HG03103 (cell line): ENCODE measurements around the gene NR3C2.

Experiments
- ATAC-seq: cut with Tn5 transposase; IDR thresholded peaks from one replicate; pipeline ENCODE4 v1.9.1; 2021; ENCODE audit warnings: low read depth; ENCODE audit not compliant: unreplicated experiment

The NR3C2 gene

DNA sequence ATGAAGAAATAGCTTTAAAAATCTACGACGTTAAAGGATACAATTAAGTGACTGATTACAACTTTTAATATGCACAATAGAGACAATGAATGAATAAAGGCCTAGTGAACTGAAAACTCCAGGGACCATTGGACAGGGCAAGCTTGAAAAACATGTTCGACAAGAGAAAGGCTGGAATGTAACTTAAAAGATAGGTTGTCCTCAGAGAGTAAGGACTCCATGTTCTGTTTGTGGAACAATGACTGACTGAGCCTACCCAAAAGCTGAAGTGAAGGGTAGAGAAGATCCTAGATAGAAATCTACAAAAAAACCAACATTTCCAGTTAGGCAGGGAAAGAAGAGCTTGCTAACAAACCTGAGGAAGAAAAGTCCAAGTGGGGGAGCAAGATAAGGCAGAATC is 173.4 kb downstream of the NR3C2 start:
- no peak for ATAC-seq

DNA sequence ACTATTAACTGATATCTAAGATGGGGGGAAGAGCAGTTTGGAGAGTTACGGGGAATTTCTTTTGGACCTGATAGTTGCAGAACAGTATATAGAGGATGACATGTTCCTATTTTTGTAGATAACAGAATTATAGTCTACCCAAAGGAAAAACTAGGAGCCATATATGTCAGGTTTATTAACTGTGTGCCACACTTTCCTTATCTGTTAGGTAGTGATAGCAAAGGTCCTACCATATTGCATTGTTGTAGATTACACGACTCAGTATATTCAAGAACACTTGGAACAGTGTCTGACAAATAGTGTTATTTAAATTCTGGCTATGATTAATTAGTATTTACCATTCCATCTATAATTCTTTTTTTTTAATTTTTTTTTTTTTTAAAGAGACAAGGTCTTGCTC is 175.3 kb downstream of the NR3C2 start:
- ATAC-seq = no peak

DNA sequence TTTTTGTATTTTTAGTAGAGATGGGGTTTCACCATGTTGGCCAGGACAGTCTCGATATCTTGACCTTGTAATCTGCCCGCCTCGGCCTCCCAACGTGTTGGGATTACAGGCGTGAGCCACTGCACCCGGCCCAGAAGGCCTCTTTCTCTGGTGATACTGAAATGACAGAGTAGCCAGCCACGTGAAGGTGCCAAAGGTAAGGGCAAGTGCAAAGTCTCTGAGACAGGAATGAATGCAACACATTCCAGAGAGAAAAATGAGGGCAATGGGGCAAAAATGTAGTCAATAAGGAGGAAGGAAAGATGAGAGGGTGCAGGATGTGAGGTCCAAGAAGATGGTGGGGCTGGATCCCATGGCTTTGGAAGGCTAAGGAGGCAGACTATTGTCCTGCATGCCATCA is 176.0 kb downstream of the NR3C2 start:
- ATAC-seq = no peak

DNA sequence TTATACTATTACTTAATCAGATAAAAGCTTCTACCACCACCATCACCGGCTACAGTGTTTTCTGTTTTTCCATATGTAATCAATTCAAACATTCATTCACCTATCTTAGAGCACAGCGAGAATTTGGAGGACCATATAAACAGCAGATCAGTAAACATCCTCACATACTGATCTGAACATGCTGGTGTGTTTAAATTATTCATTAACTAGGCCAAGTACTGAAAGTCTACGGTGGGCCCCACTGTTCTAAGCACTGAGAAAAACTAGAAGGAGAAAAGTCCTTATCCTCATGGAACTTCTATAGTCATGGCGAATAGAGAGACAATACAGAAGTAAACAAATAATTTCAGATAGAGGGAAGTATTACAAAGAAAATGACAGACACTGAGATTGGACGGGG is 176.6 kb downstream of the NR3C2 start:
- no peak for ATAC-seq

GRCh38 chr4:148263802-148264201 is 178.4 kb downstream of the NR3C2 start:
- ATAC-seq = no peak

GRCh38 chr4:148263127-148263526 is 179.1 kb downstream of the NR3C2 start:
- ATAC-seq = no peak

GRCh38 chr4:148261848-148262247 is 180.4 kb downstream of the NR3C2 start:
- no peak for ATAC-seq

GRCh38 chr4:148259841-148260240 is 182.4 kb downstream of the NR3C2 start:
- ATAC-seq = no peak

DNA sequence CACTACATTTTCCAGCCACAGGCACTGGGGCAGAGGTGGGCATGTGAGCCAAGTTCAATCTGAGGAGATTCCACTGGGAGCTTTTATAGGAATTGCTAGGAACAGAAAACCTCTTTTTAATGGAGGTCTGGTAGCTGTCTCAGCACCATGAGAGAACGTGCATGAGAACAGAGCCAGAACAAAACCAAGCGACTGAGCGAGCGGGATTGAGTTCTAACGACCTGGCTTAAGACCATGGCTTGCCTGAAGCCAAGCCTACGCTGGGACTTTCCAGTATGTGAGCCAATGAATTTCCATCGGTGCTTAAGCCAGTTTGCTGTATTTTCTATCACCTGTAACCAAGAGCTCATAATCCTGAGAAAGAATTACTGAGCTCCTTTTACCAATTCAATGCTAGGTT is 183.7 kb downstream of the NR3C2 start:
- no peak for ATAC-seq

- no peak for ATAC-seq
Measured at GRCh38 chr4:148255344-148255720, 186.9 kb downstream of the NR3C2 start.

DNA sequence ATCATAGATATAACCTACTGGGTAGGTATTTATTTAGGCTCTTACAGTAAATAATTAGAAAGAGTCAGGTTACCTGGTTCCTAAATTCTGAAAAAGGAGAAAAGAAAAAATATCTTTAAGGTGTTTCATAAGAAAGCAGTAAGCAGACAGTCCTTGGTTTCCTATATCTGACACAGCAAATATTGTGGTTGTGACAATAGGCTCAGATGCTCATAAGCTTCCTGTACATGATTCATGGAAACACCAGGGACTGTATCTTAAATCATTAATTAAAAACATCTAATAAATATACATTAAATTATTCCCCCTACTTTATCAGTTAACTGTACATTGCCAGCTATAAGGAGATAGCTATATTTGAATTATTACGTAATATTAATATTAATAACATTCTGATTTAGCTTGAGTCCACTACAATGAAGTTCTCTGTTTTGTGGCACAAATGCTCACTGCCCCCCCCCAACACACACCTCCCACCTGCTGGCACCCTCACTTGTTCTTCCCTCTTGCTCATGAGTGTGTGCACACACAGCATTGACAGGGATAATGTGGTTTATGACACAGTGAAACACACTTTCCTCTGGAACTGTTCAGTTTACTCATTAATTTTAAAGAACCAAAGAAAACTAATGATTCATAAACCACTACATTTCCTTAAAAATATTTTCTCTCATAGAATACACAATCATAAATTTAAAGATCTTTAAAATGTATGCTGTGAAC is 187.4 kb downstream of the NR3C2 start:
- no peak for ATAC-seq

- ATAC-seq = no peak
Measured at GRCh38 chr4:148253768-148254167, 188.4 kb downstream of the NR3C2 start.

DNA sequence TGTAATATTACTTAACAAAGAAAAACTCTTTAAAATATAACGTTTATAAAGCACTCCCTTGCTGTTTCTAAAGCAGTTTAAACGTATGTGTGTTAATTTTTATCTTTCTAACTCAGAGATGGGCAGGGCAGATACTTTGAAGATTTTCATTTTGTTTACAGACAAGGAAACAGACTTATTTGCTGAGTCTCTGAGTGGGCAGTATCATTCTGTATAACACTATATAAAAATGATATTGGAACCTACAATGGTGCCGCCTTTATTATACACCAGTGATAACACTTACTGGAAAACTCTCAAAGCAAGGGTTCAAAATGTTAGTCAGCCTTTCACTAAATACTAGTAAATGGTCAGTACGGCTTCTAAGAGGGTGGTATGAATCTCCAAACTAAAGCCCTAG is 193.4 kb downstream of the NR3C2 start:
- no peak for ATAC-seq

DNA sequence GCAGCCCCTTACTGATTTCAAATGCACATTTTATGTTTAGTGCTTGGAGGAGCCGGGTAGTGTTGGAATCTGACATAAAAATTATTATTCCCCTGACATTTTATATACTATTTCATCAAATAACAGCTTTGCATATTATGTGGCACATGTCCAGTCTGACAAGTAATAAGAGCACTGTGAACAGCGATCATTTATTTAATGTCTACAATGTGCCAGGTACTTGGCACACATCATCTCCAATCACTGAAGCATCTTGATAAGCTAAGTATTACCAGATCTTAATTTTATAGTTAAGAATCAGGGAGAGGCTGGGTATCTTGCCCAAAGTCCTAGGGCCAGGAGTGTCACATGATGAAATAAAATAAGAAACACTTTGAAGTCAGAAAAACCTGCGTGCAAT is 197.2 kb downstream of the NR3C2 start:
- no peak for ATAC-seq

- no peak for ATAC-seq
Measured at GRCh38 chr4:148243837-148244236, 198.4 kb downstream of the NR3C2 start.

- no peak for ATAC-seq
Measured at GRCh38 chr4:148240241-148240640, 202.0 kb downstream of the NR3C2 start.

- no peak for ATAC-seq
Measured at GRCh38 chr4:148239494-148239985, 202.7 kb downstream of the NR3C2 start.

DNA sequence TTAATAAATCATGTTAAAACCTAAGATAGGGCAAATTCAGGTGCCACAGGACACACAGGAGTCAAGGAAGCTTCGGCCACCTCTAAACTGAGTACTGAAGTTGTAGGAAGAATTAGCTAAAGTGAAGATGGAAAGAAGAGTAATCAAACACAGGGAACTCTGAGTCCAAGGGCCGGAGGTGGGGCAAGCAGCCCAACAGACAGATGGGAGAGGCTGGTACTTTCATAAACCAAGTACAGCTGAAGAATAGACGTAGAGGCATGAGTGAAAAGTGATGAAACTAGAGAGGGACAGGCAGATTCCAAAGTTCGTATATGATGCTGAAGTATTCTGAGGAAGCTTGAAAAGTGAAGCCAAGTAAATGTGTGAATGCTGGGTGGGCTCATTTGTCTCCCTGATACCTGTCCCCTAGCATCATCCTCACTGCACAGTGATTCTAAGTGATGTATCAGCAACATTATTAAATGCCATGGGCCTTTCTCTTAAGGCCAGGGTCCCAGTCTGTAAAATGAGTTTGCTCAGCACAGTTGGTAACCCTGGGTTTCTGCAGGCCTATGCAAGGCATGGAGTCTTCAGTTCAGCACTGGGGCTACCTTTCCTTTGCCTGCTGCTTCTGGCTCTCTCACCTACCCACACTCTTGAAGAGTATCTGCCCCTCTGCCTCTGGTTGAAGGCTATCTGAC is 203.3 kb downstream of the NR3C2 start:
- ATAC-seq = no peak

- no peak for ATAC-seq
Measured at GRCh38 chr4:148238086-148238485, 204.1 kb downstream of the NR3C2 start.

DNA sequence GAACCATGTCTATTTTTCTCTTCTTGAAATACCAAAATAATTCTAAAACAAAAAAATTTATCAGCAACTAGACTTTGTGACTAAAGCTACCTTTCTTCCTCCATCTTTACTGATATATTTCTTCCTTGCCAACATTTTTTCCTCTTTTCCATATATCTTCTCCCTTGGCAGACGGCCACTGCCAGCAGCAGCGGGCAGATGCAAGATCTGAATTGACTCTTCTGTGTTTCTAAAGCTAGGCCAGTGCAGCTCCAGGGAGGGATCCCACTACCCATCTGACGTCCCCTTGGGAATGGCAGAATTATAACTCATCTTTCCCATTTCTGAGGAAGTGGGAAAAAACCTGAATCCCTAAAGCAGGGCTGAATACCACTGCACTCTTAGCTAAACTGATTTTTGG is 206.4 kb downstream of the NR3C2 start:
- ATAC-seq = no peak

GRCh38 chr4:148229798-148230197 is 212.4 kb downstream of the NR3C2 start:
- ATAC-seq = no peak

DNA sequence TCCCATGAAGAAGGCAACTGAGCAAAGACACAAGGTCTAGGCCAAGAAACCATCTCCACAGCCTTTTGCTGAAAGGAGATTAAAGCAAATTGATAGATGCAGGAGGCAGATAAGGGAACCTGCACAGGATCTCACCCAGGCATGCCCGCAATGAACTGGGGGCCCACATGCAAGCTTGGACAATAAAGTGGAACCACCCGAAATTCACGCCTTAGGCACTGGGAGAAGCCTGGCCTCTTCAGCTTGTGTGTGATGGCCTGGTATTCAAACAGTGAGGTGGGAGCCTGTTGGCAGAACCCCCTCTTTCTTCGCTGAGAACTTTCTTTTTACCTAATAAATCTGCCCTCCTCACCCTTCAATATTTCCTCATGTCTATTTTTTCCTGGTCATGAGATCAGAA is 213.2 kb downstream of the NR3C2 start:
- ATAC-seq = no peak
